ENCODE data around the gene CCDC192. TPM values are rescaled to one million over a fixed set of nuclear protein-coding genes. Genes with fewer than 3 reads are reported as not detected.

Gene CCDC192
- total RNA-seq, 1 donor from 2014 or later: not detected

GRCh38 chr5:127680595-127680994 lies 22.6 kb upstream of the CCDC192 start:
- Histone ChIP-seq H2AFZ (ENCODE audit: low read depth, low read length) (no peak overlapping the region), H3K36me3 (ENCODE audit: insufficient read depth, low read length) (no peaks in the 10 kb centered on the region), H3K9ac (ENCODE audit: low read length) (no peak overlapping the region), H3K27me3 (ENCODE audit: insufficient read depth, low read length) (no peaks in the 10 kb centered on the region), H3K9me3 (ENCODE audit: insufficient read depth, low read depth, low read length) (no peaks in the 10 kb centered on the region), H3K79me2 (ENCODE audit: insufficient read depth, low read length) (no peaks in the 10 kb centered on the region), H3K4me1 (ENCODE audit: insufficient read depth, low read length) (no peaks in the 10 kb centered on the region), H3K4me3 (ENCODE audit: insufficient read depth, low read depth, low read length) (no peak overlapping the region), H3K4me2 (ENCODE audit: low read length) (no peak overlapping the region), H3K27ac (ENCODE audit: low read depth, low read length) (no peak overlapping the region), H4K20me1 (ENCODE audit: insufficient read depth, low read length) (no peaks in the 10 kb centered on the region)
- no peak for DNase-seq (ENCODE audit: low read depth)
- H3K27ac Mint-ChIP-seq (ENCODE audit: unreplicated experiment): no peak overlapping the region
- no peak overlapping the region for H3K4me3 Mint-ChIP-seq (ENCODE audit: unreplicated experiment)
- peaks cover 7% of the 10 kb centered on the region for H3K9me3 Mint-ChIP-seq (ENCODE audit: unreplicated experiment)
- H3K36me3 Mint-ChIP-seq (ENCODE audit: low read depth, unreplicated experiment): peaks cover 2% of the 10 kb centered on the region
- no peaks in the 10 kb centered on the region for H3K4me1 Mint-ChIP-seq (ENCODE audit: low read depth, unreplicated experiment)
- no peaks in the 10 kb centered on the region for H3K27me3 Mint-ChIP-seq (ENCODE audit: low read depth, unreplicated experiment)
- no peak for TF ChIP-seq EZH2 (IDR thresholded peaks at IDR 0.05; ENCODE audit: insufficient read depth, low read length)
- TF ChIP-seq, protein P1, sequence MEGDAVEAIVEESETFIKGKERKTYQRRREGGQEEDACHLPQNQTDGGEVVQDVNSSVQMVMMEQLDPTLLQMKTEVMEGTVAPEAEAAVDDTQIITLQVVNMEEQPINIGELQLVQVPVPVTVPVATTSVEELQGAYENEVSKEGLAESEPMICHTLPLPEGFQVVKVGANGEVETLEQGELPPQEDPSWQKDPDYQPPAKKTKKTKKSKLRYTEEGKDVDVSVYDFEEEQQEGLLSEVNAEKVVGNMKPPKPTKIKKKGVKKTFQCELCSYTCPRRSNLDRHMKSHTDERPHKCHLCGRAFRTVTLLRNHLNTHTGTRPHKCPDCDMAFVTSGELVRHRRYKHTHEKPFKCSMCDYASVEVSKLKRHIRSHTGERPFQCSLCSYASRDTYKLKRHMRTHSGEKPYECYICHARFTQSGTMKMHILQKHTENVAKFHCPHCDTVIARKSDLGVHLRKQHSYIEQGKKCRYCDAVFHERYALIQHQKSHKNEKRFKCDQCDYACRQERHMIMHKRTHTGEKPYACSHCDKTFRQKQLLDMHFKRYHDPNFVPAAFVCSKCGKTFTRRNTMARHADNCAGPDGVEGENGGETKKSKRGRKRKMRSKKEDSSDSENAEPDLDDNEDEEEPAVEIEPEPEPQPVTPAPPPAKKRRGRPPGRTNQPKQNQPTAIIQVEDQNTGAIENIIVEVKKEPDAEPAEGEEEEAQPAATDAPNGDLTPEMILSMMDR (IDR thresholded peaks at IDR 0.05; ENCODE audit: insufficient read depth, low read depth, low read length): no peak
- FAIRE-seq: no peak

GRCh38 chr5:127683008-127683407 lies 20.2 kb upstream of the CCDC192 start:
- H3K36me3 Mint-ChIP-seq (ENCODE audit: low read depth, unreplicated experiment): peaks cover 2% of the 10 kb centered on the region
- H3K79me2 ChIP-seq (ENCODE audit: insufficient read depth, low read length): no peaks in the 10 kb centered on the region
- no peak overlapping the region for H3K4me3 Mint-ChIP-seq (ENCODE audit: unreplicated experiment)
- no peaks in the 10 kb centered on the region for H3K36me3 ChIP-seq (ENCODE audit: insufficient read depth, low read length)
- no peaks in the 10 kb centered on the region for H3K27me3 Mint-ChIP-seq (ENCODE audit: low read depth, unreplicated experiment)
- TF ChIP-seq EZH2 (IDR thresholded peaks at IDR 0.05; ENCODE audit: insufficient read depth, low read length): no peak
- TF ChIP-seq, protein P1 (IDR thresholded peaks at IDR 0.05; ENCODE audit: insufficient read depth, low read depth, low read length): no peak
- H3K4me1 Mint-ChIP-seq (ENCODE audit: low read depth, unreplicated experiment): no peaks in the 10 kb centered on the region
- no peak overlapping the region for H3K9ac ChIP-seq (ENCODE audit: low read length)
- no peak for FAIRE-seq
- H3K4me1 ChIP-seq (ENCODE audit: insufficient read depth, low read length): no peaks in the 10 kb centered on the region
- H3K27me3 ChIP-seq (ENCODE audit: insufficient read depth, low read length): no peaks in the 10 kb centered on the region
- no peak overlapping the region for H3K4me3 ChIP-seq (ENCODE audit: insufficient read depth, low read depth, low read length)
- no peaks in the 10 kb centered on the region for H3K9me3 ChIP-seq (ENCODE audit: insufficient read depth, low read depth, low read length)
- no peak overlapping the region for H2AFZ ChIP-seq (ENCODE audit: low read depth, low read length)
- H4K20me1 ChIP-seq (ENCODE audit: insufficient read depth, low read length): no peaks in the 10 kb centered on the region
- no peak overlapping the region for H3K4me2 ChIP-seq (ENCODE audit: low read length)
- no peak overlapping the region for H3K27ac Mint-ChIP-seq (ENCODE audit: unreplicated experiment)
- H3K9me3 Mint-ChIP-seq (ENCODE audit: unreplicated experiment): peaks cover 3% of the 10 kb centered on the region
- DNase-seq (ENCODE audit: low read depth): no peak
- no peak overlapping the region for H3K27ac ChIP-seq (ENCODE audit: low read depth, low read length)

- no peaks in the 10 kb centered on the region for H3K79me2 ChIP-seq (ENCODE audit: insufficient read depth, low read length)
- Mint-ChIP-seq H3K27ac (ENCODE audit: unreplicated experiment) (no peak overlapping the region), H3K36me3 (ENCODE audit: low read depth, unreplicated experiment) (no peaks in the 10 kb centered on the region), H3K4me1 (ENCODE audit: low read depth, unreplicated experiment) (no peaks in the 10 kb centered on the region), H3K27me3 (ENCODE audit: low read depth, unreplicated experiment) (no peaks in the 10 kb centered on the region), H3K4me3 (ENCODE audit: unreplicated experiment) (no peak overlapping the region), H3K9me3 (ENCODE audit: unreplicated experiment) (no peaks in the 10 kb centered on the region)
- no peaks in the 10 kb centered on the region for H3K4me1 ChIP-seq (ENCODE audit: insufficient read depth, low read length)
- no peaks in the 10 kb centered on the region for H3K9me3 ChIP-seq (ENCODE audit: insufficient read depth, low read depth, low read length)
- H3K27me3 ChIP-seq (ENCODE audit: insufficient read depth, low read length): no peaks in the 10 kb centered on the region
- H3K4me3 ChIP-seq (ENCODE audit: insufficient read depth, low read depth, low read length): no peak overlapping the region
- DNase-seq (ENCODE audit: low read depth) (no peak), FAIRE-seq (no peak)
- H2AFZ ChIP-seq (ENCODE audit: low read depth, low read length): no peak overlapping the region
- no peaks in the 10 kb centered on the region for H4K20me1 ChIP-seq (ENCODE audit: insufficient read depth, low read length)
- TF ChIP-seq, protein P1 (IDR thresholded peaks at IDR 0.05; ENCODE audit: insufficient read depth, low read depth, low read length): no peak
- no peak for TF ChIP-seq EZH2 (IDR thresholded peaks at IDR 0.05; ENCODE audit: insufficient read depth, low read length)
- no peak overlapping the region for H3K9ac ChIP-seq (ENCODE audit: low read length)
- H3K36me3 ChIP-seq (ENCODE audit: insufficient read depth, low read length): no peaks in the 10 kb centered on the region
- H3K27ac ChIP-seq (ENCODE audit: low read depth, low read length): no peak overlapping the region
- H3K4me2 ChIP-seq (ENCODE audit: low read length): no peak overlapping the region
These were observed 18.3 kb upstream of the CCDC192 start for GRCh38 chr5:127684726-127685467.

All from astrocyte (in vitro differentiated cells and primary cell).